Smooth muscle cell (in vitro differentiated cells): ENCODE data around the gene FBXO11. TPM values are rescaled to one million over a fixed set of nuclear protein-coding genes. Genes with fewer than 3 reads are reported as not detected.
A peak's percentile ranks its signal among the peaks of the same experiment; 100 is the strongest.

ENCODE experiments used
- DNase-seq: peaks from one replicate; lab custom pipeline; 2025; ENCODE audit not compliant: unreplicated experiment; lab: John Stamatoyannopoulos, UW
- H2AFZ ChIP-seq: fragments of 200-600 bp; sonication (generic); 2 replicates; pipeline ENCODE4 v1.6.0; 2016; ENCODE audit warnings: antibody characterized with exemption, low read depth, mild to moderate bottlenecking
- H3F3A ChIP-seq: fragments of 200-600 bp; sonication (generic); 2 replicates; pipeline ENCODE4 v1.6.0; 2017; ENCODE audit warnings: antibody characterized with exemption, low read depth
- H3K27ac ChIP-seq: fragments of 200-600 bp; sonication (generic); 2 replicates; pipeline ENCODE4 v1.5.1; 2016; ENCODE audit warnings: low read depth, mild to moderate bottlenecking
- H3K27me3 ChIP-seq: fragments of 200-600 bp; sonication (generic); 2 replicates; pipeline ENCODE4 v1.6.1; 2016; ENCODE audit warnings: low read depth, mild to moderate bottlenecking
- H3K36me3 ChIP-seq: fragments of 200-600 bp; sonication (generic); 2 replicates; pipeline ENCODE4 v1.5.1; 2016; ENCODE audit warnings: low read depth
- H3K4me1 ChIP-seq: fragments of 200-600 bp; sonication (generic); 2 replicates; pipeline ENCODE4 v1.5.1; 2016; ENCODE audit warnings: low read depth
- H3K4me2 ChIP-seq: fragments of 200-600 bp; sonication (generic); 2 replicates; pipeline ENCODE4 v1.6.0; 2016; ENCODE audit warnings: mild to moderate bottlenecking
- H3K4me3 ChIP-seq: fragments of 200-600 bp; sonication (generic); 2 replicates; pipeline ENCODE4 v1.5.1; 2016; ENCODE audit warnings: mild to moderate bottlenecking
- H3K79me2 ChIP-seq: fragments of 200-600 bp; sonication (generic); 2 replicates; pipeline ENCODE4 v1.6.0; 2016; ENCODE audit warnings: low read depth, mild to moderate bottlenecking
- H3K9ac ChIP-seq: fragments of 200-600 bp; sonication (generic); 2 replicates; pipeline ENCODE4 v1.6.0; 2016; ENCODE audit warnings: low read depth
- H3K9me3 ChIP-seq: fragments of 200-600 bp; sonication (generic); replicated peaks from 2 replicates; pipeline ENCODE4 v1.5.1; 2016; ENCODE audit warnings: low read depth
- H4K20me1 ChIP-seq: fragments of 200-600 bp; sonication (generic); 2 replicates; pipeline ENCODE4 v1.6.0; 2016; ENCODE audit warnings: low read depth
- WGBS: methylation state at CpG from one replicate; pipeline ENCODE4 v1.1.7; 2016; ENCODE audit warnings: low lambda C conversion rate; 5-methylcytosine and 5-hydroxymethylcytosine counted together
- polyA plus RNA-seq: library from polyadenylated mRNA; unstranded; fragments of >200 nt; fragmentation: Nextera tagmentation; extraction: Ambion mirVana; gene quantifications from 2 replicates; pipeline ENCODE4 v1.2.1, GENCODE V29; 2016
- total RNA-seq: library from RNA; depleted of rRNA; stranded (reverse); fragments of >200 nt; gene quantifications from 2 replicates; pipeline ENCODE4 v1.2.3, GENCODE V29; 2014
- TF ChIP-seq, protein P1 (sequence below): fragments of 200-600 bp; sonication (generic); IDR thresholded peaks from 2 replicates; pipeline ENCODE4 v1.5.1; 2017; ENCODE audit warnings: borderline replicate concordance, mild to moderate bottlenecking, antibody characterized with exemption; ENCODE audit not compliant: insufficient read depth, poor library complexity, severe bottlenecking

Gene FBXO11
- total and polyA plus RNA-seq, 2 experiments from 2014 or later, result 23.1 to 41.9 TPM

DNA sequence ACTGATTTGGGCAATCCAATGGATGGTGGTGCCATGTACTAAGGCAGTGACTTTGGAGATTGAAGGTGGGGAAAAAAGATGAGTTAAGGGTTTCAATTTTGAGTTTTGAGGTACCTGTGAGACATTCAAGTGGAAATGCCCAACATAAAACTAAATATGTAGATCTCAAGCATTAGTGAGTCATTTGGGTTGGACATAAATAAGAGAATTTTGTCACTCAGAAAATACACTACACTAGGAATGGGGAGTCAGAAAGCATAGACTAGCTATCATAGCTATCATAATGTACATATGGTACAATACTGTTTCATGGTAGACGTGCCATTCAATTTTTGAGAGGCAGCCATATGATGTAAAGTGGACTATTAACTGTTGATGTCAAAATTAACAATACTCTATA, 56.1 kb downstream of the FBXO11 start:
- H4K20me1 ChIP-seq, result peaks cover 99% of the 10 kb centered on the region
- DNase-seq, result no peak
- no peak overlapping the region for H3K27ac ChIP-seq
- no peaks in the 10 kb centered on the region for H3K27me3 ChIP-seq
- peaks cover 100% of the 10 kb centered on the region for H3K79me2 ChIP-seq
- no peak overlapping the region for H3K9ac ChIP-seq
- H3K9me3 ChIP-seq, result no peaks in the 10 kb centered on the region
- 94% methylated on average over 1 of the region's 1 CpG for WGBS
- peaks cover 4% of the 10 kb centered on the region for H3F3A ChIP-seq
- no peak overlapping the region for H3K4me2 ChIP-seq
- no peaks in the 10 kb centered on the region for H3K4me1 ChIP-seq
- no peaks in the 10 kb centered on the region for H3K36me3 ChIP-seq
- no peak overlapping the region for H2AFZ ChIP-seq
- TF ChIP-seq, protein P1, sequence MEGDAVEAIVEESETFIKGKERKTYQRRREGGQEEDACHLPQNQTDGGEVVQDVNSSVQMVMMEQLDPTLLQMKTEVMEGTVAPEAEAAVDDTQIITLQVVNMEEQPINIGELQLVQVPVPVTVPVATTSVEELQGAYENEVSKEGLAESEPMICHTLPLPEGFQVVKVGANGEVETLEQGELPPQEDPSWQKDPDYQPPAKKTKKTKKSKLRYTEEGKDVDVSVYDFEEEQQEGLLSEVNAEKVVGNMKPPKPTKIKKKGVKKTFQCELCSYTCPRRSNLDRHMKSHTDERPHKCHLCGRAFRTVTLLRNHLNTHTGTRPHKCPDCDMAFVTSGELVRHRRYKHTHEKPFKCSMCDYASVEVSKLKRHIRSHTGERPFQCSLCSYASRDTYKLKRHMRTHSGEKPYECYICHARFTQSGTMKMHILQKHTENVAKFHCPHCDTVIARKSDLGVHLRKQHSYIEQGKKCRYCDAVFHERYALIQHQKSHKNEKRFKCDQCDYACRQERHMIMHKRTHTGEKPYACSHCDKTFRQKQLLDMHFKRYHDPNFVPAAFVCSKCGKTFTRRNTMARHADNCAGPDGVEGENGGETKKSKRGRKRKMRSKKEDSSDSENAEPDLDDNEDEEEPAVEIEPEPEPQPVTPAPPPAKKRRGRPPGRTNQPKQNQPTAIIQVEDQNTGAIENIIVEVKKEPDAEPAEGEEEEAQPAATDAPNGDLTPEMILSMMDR, result no peak
- no peak overlapping the region for H3K4me3 ChIP-seq

DNA sequence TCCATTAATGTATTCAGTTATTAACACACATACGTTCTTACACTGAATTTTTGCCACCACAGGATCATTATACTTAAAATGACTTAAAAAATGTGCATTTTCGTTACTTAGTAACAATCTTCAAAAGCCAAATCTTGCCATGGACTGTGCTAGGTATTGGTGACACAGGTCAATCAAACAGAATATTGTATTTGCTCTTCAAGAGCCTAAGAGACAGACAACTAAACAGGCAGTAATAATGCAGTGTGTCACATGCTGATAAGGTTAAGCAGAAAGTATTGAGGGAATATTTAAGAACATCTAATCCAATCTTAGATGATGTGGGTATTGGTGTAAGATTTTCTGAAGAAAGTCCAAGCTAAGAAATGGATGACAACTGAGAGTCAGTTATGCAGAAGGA, 56.9 kb downstream of the FBXO11 start:
- Histone ChIP-seq H4K20me1 (peaks cover 99% of the 10 kb centered on the region), H3K27me3 (no peaks in the 10 kb centered on the region), H3K9me3 (no peaks in the 10 kb centered on the region), H3K4me2 (no peak overlapping the region), H3K9ac (no peak overlapping the region), H3K4me1 (no peaks in the 10 kb centered on the region), H3F3A (peaks cover 4% of the 10 kb centered on the region), H3K79me2 (peaks cover 100% of the 10 kb centered on the region), H3K36me3 (no peaks in the 10 kb centered on the region), H3K4me3 (no peak overlapping the region), H2AFZ (no peak overlapping the region), H3K27ac (no peak overlapping the region)
- DNase-seq, result no peak
- 98% methylated on average over 2 of the region's 2 CpGs for WGBS
- TF ChIP-seq, protein P1, result no peak

DNA sequence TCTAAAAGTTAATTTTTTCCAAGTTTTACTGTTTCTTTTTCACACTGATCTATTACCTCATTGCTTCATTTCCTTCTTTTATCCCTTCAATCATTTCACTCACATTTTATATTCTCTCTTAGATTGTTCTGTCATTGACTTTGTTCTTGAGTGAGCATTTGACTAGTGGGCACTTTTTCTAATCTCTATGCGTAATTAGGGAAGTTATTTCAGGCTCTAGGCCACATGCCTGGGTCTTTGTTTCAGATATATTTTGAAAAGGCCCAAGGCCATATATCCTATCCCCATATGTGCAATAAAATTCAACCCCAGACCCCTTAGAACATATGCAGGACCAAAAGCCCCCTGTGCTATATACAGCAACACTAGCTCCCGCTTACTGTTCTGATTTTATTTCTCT, 62.1 kb downstream of the FBXO11 start:
- Histone ChIP-seq H3F3A (peaks cover 9% of the 10 kb centered on the region), H3K27me3 (no peaks in the 10 kb centered on the region), H3K36me3 (peaks cover 6% of the 10 kb centered on the region), H3K4me3 (no peak overlapping the region), H3K9me3 (no peaks in the 10 kb centered on the region), H2AFZ (no peak overlapping the region), H3K27ac (no peak overlapping the region), H4K20me1 (peaks cover 99% of the 10 kb centered on the region), H3K4me1 (no peaks in the 10 kb centered on the region), H3K79me2 (peaks cover 98% of the 10 kb centered on the region), H3K4me2 (no peak overlapping the region), H3K9ac (no peak overlapping the region)
- TF ChIP-seq, protein P1, result no peak
- WGBS, result 97% methylated on average over 2 of the region's 2 CpGs
- no peak for DNase-seq

DNA sequence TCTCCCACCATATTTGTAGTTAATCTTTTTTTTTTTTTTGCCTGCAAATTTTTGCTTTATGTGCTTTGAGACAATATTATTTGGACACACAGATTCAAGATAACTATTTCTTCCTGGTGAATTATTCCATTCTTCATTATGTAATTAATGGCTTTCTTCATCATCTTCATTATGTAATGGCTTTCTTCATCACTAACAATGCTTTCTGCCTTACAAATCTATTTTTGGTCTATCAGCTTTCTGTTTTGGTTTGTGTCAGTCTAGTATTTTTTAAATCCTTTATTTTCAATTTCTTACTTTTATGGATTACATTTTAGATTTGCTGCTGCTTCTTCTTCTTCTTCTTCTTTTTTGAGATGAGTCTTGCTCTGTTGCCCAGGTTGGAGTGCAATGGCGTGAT, 62.9 kb downstream of the FBXO11 start:
- no peak overlapping the region for H3K4me2 ChIP-seq
- H3K4me3 ChIP-seq, result no peak overlapping the region
- no peak for DNase-seq
- 100% methylated on average over 1 of the region's 1 CpG for WGBS
- H3F3A ChIP-seq, result peaks cover 9% of the 10 kb centered on the region
- TF ChIP-seq, protein P1, result no peak
- H3K9me3 ChIP-seq, result no peaks in the 10 kb centered on the region
- H3K36me3 ChIP-seq, result peaks cover 13% of the 10 kb centered on the region
- peak overlapping the region; percentile 16 for H3K27ac ChIP-seq
- peaks cover 100% of the 10 kb centered on the region for H4K20me1 ChIP-seq
- no peak overlapping the region for H2AFZ ChIP-seq
- no peak overlapping the region for H3K9ac ChIP-seq
- H3K27me3 ChIP-seq, result no peaks in the 10 kb centered on the region
- H3K4me1 ChIP-seq, result no peaks in the 10 kb centered on the region
- peaks cover 98% of the 10 kb centered on the region for H3K79me2 ChIP-seq
